Mucosa of descending colon (tissue), 3 donors: ENCODE measurements around the gene RBM34. TPM values are rescaled to one million over a fixed set of nuclear protein-coding genes. Genes with fewer than 3 reads are reported as not detected.
A peak's percentile ranks its signal among the peaks of the same experiment; 100 is the strongest.
"Not testable (repeated sequence)": the region's sequence is repeated elsewhere in the genome, so short reads cannot be mapped to it uniquely, and the experiment has no call there.

ENCODE experiments used
- ATAC-seq: fragments of 200-7000 bp; cut with Tn5 transposase; one replicate; pipeline ENCODE4 v1.9.1; 2020; ENCODE audit warnings: mild to moderate bottlenecking, moderate library complexity
- DNase-seq, 3 donors: peaks; one replicate each; pipeline ENCODE4 v3.0.0-alpha.2; 2020
- H3K36me3 ChIP-seq: fragments of 200-600 bp; one replicate; pipeline ENCODE4 v1.8.0; 2021; ENCODE audit warnings: low read depth, mild to moderate bottlenecking
- H3K4me1 ChIP-seq: fragments of 200-600 bp; one replicate; pipeline ENCODE4 v1.8.0; 2021; ENCODE audit warnings: low read depth, mild to moderate bottlenecking
- H3K4me3 ChIP-seq: fragments of 200-600 bp; one replicate; pipeline ENCODE4 v1.8.0; 2021; ENCODE audit warnings: mild to moderate bottlenecking
- H3K9me3 ChIP-seq: fragments of 200-600 bp; one replicate; pipeline ENCODE4 v1.8.0; 2021; ENCODE audit warnings: mild to moderate bottlenecking
- CTCF ChIP-seq: fragments of 200-600 bp; IDR thresholded peaks from one replicate; pipeline ENCODE4 v1.8.0; 2022; ENCODE audit warnings: antibody characterized with exemption, mild to moderate bottlenecking
- intact Hi-C, 2 donors: fragments of 100-400 bp; cut with DNase I in 1 of 2; cut with micrococcal nuclease in 1 of 2; formaldehyde crosslinking; loops; one replicate each; pipeline versions ENCODE4 v1.11.0 to v1.11.1; 2022; cut with DNase I, micrococcal nuclease
- total RNA-seq, 3 donors: library from RNA; stranded (reverse); fragmentation: NEBNext Ultra II Directional in 2 of 3; extraction: Animal tissue kit (Norgen Biotek cat#: 25700) in 2 of 3; gene quantifications; one replicate each; pipeline versions ENCODE4 v1.2.1 to v1.2.4, GENCODE V29; 2021 to 2023
- donor health status: DM: no; HTN: no; CAD: no; lungs with moderate emphysema.
- donor health status: DM: no; HTN: no; CAD: no.
- donor health status: DM: no; HTN: yes; CAD: no.

Gene RBM34
- total RNA-seq, 3 donors from 2014 or later = 54.7 to 58.5 (median 55.3) TPM

DNA sequence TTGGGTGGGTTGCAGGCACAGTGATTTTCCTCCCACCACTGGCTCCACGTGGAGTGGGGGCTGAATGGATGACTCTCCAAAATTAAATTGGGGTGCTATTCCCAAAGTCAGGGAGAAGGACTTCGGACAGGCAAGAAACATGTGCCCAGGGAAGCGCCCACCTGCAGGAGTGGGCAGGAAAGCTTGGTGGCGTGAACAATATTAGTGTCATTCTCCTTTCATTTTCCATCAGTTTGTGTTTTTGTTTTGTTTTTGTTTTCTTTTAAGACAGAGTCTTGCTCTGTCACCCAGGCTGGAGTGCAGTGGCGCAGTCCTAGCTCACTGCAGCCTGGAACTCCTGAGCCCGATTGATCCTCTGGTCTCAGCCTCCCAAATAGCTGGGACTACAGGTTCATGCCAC lies 62.5 kb downstream of the RBM34 start:
- intact Hi-C loops = loop anchor here in 1 of 2 donors (10.0 kb wide), 1 partner anchor 504 kb away; no protein-coding TSS in a partner anchor
- DNase-seq (no peak), ATAC-seq (no peak)
- TF ChIP-seq CTCF = no peak
- Histone ChIP-seq H3K4me3 (no peak overlapping the region), H3K36me3 (no peaks in the 10 kb centered on the region), H3K4me1 (peaks cover 8% of the 10 kb centered on the region), H3K9me3 (no peaks in the 10 kb centered on the region)

DNA sequence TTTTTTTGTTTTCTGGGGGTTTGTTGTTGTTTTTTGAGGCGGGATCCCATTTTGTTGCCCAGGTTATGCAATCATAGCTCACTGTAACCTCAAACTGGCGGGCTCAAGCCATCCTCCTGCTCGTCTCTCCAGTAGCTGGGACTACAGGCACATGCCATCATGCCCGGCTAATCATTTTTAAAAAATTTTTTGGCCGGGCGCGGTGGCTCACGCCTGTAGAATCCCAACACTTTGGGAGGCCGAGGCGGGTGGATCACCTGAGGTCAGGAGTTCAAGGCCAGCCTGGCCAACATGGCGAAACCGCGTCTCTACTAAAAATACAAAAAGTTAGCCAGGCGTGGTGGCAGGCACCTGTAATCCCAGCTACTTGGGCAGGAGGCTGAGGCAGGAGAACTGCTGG lies 63.5 kb downstream of the RBM34 start:
- not testable (repeated sequence) for H3K4me3 ChIP-seq, ATAC-seq, H3K36me3 ChIP-seq, H3K9me3 ChIP-seq
- peak in 1 of 3 donors; percentile 27 for DNase-seq
- H3K4me1 ChIP-seq = peaks cover 11% of the 10 kb centered on the region
- intact Hi-C loops = loop anchor here in 1 of 2 donors (10.0 kb wide), 1 partner anchor 503 kb away; no protein-coding TSS in a partner anchor

DNA sequence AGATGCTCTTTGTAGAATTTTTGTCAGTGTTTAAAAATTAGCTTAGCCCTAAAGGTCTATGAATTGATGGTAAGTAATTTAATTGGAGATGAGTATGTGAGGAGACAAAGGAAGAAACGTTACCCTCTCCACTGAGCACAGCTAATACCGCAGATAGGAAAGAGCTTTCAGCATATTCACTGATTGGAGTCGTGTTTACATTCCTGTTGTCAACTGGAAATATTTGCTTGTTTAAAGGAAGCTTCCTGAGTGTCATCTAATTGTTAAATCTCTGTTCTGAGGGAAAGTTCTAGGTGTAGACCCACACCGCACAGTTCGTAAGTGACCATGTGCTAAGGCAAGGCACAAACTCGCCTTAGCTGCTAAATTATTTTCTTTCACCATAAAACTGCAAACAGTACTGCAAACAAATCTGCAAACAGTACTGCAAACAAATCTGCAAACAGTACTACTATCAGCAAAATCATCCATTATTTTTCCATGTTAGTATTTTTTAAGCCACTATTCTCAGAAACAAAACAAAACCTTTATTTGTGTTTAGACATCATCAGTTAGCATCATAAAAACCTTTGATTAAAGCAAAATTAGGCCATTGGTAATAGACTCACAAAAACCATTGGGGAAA lies 65.0 kb downstream of the RBM34 start:
- Histone ChIP-seq H3K36me3 (no peaks in the 10 kb centered on the region), H3K4me3 (no peak overlapping the region), H3K9me3 (no peaks in the 10 kb centered on the region), H3K4me1 (peaks cover 11% of the 10 kb centered on the region)
- DNase-seq = no peak
- TF ChIP-seq CTCF = no peak
- ATAC-seq = no peak
- intact Hi-C loops = loop anchor here in 1 of 2 donors (10.0 kb wide), 1 partner anchor 501 kb away; no protein-coding TSS in a partner anchor

- Histone ChIP-seq H3K9me3 (no peaks in the 10 kb centered on the region), H3K36me3 (no peaks in the 10 kb centered on the region), H3K4me1 (peaks cover 11% of the 10 kb centered on the region), H3K4me3 (no peak overlapping the region)
- ATAC-seq (peak; percentile 91), DNase-seq (peak; percentile 78 to 92 (median 90))
- intact Hi-C loops = loop anchor here in 1 of 2 donors (5.0 to 10.0 kb wide), 2 partner anchors 499 to 607 kb away; no protein-coding TSS in a partner anchor
- peak; percentile 94 for TF ChIP-seq CTCF
These were observed 67.1 kb downstream of the RBM34 start for GRCh38 chr1:235093696-235094592.

DNA sequence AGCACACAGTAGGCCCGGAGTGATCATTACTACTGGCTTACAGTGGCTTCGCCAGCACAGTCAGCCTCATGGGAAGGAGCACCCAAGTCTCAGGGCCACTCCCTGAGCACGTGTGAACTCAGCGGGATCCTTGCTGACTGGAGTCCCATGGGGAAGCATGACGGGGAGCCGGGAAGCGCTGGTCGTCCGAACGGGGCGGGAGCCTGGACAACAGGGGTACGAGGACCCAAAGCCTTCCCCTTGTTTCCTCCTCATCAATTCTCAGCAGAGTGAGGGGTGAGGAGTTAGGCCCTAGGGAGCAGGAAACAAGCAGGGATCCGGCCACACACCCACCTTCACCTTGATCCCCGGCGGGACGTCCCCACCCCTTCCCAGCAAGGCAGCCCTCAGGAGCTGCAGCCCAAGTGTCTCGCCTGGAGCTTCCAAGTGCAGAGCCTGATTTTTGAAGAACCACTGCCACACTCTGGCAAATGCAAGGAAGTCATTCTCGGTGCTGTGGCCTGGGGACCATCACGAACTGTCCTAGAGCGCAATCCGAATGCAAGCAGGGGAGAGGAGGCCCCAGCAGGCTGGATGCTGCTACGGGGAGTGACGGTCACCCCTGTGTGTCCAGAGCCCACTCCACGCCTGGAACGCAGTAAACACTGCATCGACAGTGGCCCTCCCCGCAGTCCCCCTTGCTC lies 67.9 kb downstream of the RBM34 start:
- H3K36me3 ChIP-seq = no peaks in the 10 kb centered on the region

DNA sequence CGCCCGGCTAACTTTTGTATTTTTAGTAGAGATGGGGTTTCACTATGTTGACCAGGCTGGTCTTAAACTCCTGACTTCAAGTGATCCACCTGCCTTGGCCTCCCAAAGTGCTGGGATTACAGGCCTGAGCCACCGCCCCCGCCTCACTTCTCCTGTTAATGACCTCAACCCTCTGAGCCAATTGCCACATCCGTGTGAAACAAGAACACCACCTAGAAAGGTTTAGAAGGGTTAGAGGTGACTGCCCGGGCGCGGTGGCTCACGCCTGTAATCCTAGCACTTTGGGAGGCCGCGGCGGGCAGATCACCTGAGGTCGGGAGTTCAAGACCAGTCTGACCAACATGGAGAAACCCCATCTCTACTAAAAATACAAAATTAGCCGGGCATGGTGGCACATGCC lies 68.6 kb downstream of the RBM34 start:
- H3K4me3 ChIP-seq, ATAC-seq, H3K36me3 ChIP-seq, H3K9me3 ChIP-seq: not testable (repeated sequence)
- intact Hi-C loops = loop anchor here in 1 of 2 donors (5.0 to 10.0 kb wide), 2 partner anchors 498 to 605 kb away; no protein-coding TSS in a partner anchor
- DNase-seq = peak in 1 of 3 donors; percentile 40
- H3K4me1 ChIP-seq = peaks cover 11% of the 10 kb centered on the region

More for the DNA sequence above, 67.9 kb downstream of the RBM34 start:
- intact Hi-C loops = loop anchor here in 1 of 2 donors (5.0 to 10.0 kb wide), 2 partner anchors 498 to 606 kb away; no protein-coding TSS in a partner anchor
- no peak for TF ChIP-seq CTCF
- H3K9me3 ChIP-seq = no peaks in the 10 kb centered on the region
- ATAC-seq (peak; percentile 82), DNase-seq (peak; percentile 52 to 66 (median 65))
- H3K4me1 ChIP-seq = peaks cover 11% of the 10 kb centered on the region
- H3K4me3 ChIP-seq = no peak overlapping the region

GRCh38 chr1:235092045-235092406 lies 69.0 kb downstream of the RBM34 start:
- H3K36me3 ChIP-seq, H3K9me3 ChIP-seq, DNase-seq, H3K4me3 ChIP-seq, ATAC-seq: not testable (repeated sequence)
- intact Hi-C loops = loop anchor here in 1 of 2 donors (5.0 to 10.0 kb wide), 2 partner anchors 497 to 605 kb away; no protein-coding TSS in a partner anchor
- H3K4me1 ChIP-seq = peaks cover 11% of the 10 kb centered on the region

- DNase-seq = peak in 1 of 3 donors; percentile 29
- intact Hi-C loops = loop anchor here in 1 of 2 donors (5.0 to 10.0 kb wide), 2 partner anchors 497 to 604 kb away; no protein-coding TSS in a partner anchor
- peaks cover 11% of the 10 kb centered on the region for H3K4me1 ChIP-seq
- not testable (repeated sequence) for ATAC-seq, H3K4me3 ChIP-seq, H3K36me3 ChIP-seq, H3K9me3 ChIP-seq
These were observed 69.6 kb downstream of the RBM34 start for GRCh38 chr1:235091319-235092044.
